H9 (cell line): Measurements from ENCODE around the gene BOD1L2. TPM values are rescaled to one million over a fixed set of nuclear protein-coding genes. Genes with fewer than 3 reads are reported as not detected.

Source experiments
- DNase-seq: peaks from one replicate; pipeline ENCODE4 v3.0.0-alpha.2; 2017
- H2AFZ ChIP-seq: one replicate; pipeline ENCODE4 v1.6.1; 2013; ENCODE audit warnings: mild to moderate bottlenecking, low read length, control low read depth, moderate library complexity
- H2AK5ac ChIP-seq: 2 replicates; pipeline ENCODE4 v1.6.1; 2013; ENCODE audit warnings: low read length, control low read depth, mixed read lengths; ENCODE audit not compliant: insufficient read length
- H2BK120ac ChIP-seq: one replicate; pipeline ENCODE4 v1.6.1; 2013; ENCODE audit warnings: low read depth, mild to moderate bottlenecking, low read length, control low read depth, inconsistent platforms; ENCODE audit not compliant: poor library complexity, severe bottlenecking
- H2BK12ac ChIP-seq: 2 replicates; pipeline ENCODE4 v1.6.1; 2013; ENCODE audit warnings: low read length, control low read depth, mixed read lengths, low read depth; ENCODE audit not compliant: insufficient read length
- H2BK15ac ChIP-seq: 2 replicates; pipeline ENCODE4 v1.6.1; 2013; ENCODE audit warnings: low read depth, low read length, control low read depth
- H2BK20ac ChIP-seq: one replicate; pipeline ENCODE4 v1.6.1; 2013; ENCODE audit warnings: low read depth, mild to moderate bottlenecking, low read length, control low read depth, inconsistent platforms; ENCODE audit not compliant: poor library complexity, severe bottlenecking
- H2BK5ac ChIP-seq: 2 replicates; pipeline ENCODE4 v1.6.1; 2013; ENCODE audit warnings: low read length, control low read depth, mixed read lengths; ENCODE audit not compliant: insufficient read length
- H3K14ac ChIP-seq: 2 replicates; pipeline ENCODE4 v1.6.1; 2013; ENCODE audit warnings: low read length, control low read depth; ENCODE audit not compliant: insufficient read depth
- H3K18ac ChIP-seq: 2 replicates; pipeline ENCODE4 v1.6.1; 2013; ENCODE audit warnings: low read depth, mild to moderate bottlenecking, mixed read lengths, low read length, control low read depth; ENCODE audit not compliant: insufficient read length
- H3K23ac ChIP-seq: 2 replicates; pipeline ENCODE4 v1.6.1; 2013; ENCODE audit warnings: low read length, control low read depth, mixed read lengths, low read depth; ENCODE audit not compliant: insufficient read length
- H3K23me2 ChIP-seq: 2 replicates; pipeline ENCODE4 v1.6.1; 2013; ENCODE audit warnings: low read depth, mild to moderate bottlenecking, mixed read lengths, low read length, control low read depth; ENCODE audit not compliant: insufficient read length, poor library complexity, severe bottlenecking
- H3K27ac ChIP-seq: 2 replicates; pipeline ENCODE4 v1.5.1; 2013; ENCODE audit warnings: low read length, control low read depth, mixed read lengths, low read depth; ENCODE audit not compliant: insufficient read length
- H3K27me3 ChIP-seq: 2 replicates; pipeline ENCODE4 v1.6.1; 2013; ENCODE audit warnings: low read length, control low read depth, inconsistent platforms; ENCODE audit not compliant: insufficient read depth
- H3K4ac ChIP-seq: 2 replicates; pipeline ENCODE4 v1.6.1; 2013; ENCODE audit warnings: low read depth, mild to moderate bottlenecking, control low read depth, inconsistent platforms, low read length, moderate library complexity
- H3K4me1 ChIP-seq: 2 replicates; pipeline ENCODE4 v1.6.1; 2013; ENCODE audit warnings: low read length, control low read depth, inconsistent platforms; ENCODE audit not compliant: insufficient read depth
- H3K4me2 ChIP-seq: 2 replicates; pipeline ENCODE4 v1.6.1; 2013; ENCODE audit warnings: low read length, control low read depth, mixed read lengths; ENCODE audit not compliant: insufficient read length, insufficient read depth
- H3K56ac ChIP-seq: 2 replicates; pipeline ENCODE4 v1.6.1; 2013; ENCODE audit warnings: low read depth, mild to moderate bottlenecking, mixed read lengths, low read length, control low read depth; ENCODE audit not compliant: insufficient read length
- H3K79me1 ChIP-seq: 2 replicates; pipeline ENCODE4 v1.6.1; 2013; ENCODE audit warnings: low read depth, mild to moderate bottlenecking, moderate library complexity, low read length, control low read depth, inconsistent platforms; ENCODE audit not compliant: insufficient read depth, poor library complexity, severe bottlenecking
- H3K79me2 ChIP-seq: 2 replicates; pipeline ENCODE4 v1.6.1; 2013; ENCODE audit warnings: low read length, control low read depth, inconsistent platforms; ENCODE audit not compliant: insufficient read depth
- H3K9ac ChIP-seq: 2 replicates; pipeline ENCODE4 v1.6.1; 2013; ENCODE audit warnings: low read length, control low read depth, mixed read lengths; ENCODE audit not compliant: insufficient read length; ENCODE audit errors: extremely low read depth
- H3K9me3 ChIP-seq: one replicate; pipeline ENCODE4 v1.6.1; 2013; ENCODE audit warnings: low read depth, low read length, inconsistent platforms; ENCODE audit not compliant: control insufficient read depth
- H3T11ph ChIP-seq: one replicate; pipeline ENCODE4 v1.6.1; 2013; ENCODE audit warnings: mild to moderate bottlenecking, low read length, control low read depth, inconsistent platforms
- H4K20me1 ChIP-seq: one replicate; pipeline ENCODE4 v1.6.1; 2013; ENCODE audit not compliant: control insufficient read depth, insufficient read length, insufficient read depth
- H4K5ac ChIP-seq: 2 replicates; pipeline ENCODE4 v1.6.1; 2013; ENCODE audit warnings: low read depth, mild to moderate bottlenecking, mixed read lengths, low read length, control low read depth; ENCODE audit not compliant: insufficient read length
- H4K8ac ChIP-seq: replicated peaks from 2 replicates; pipeline ENCODE4 v1.6.1; 2013; ENCODE audit warnings: low read length, control low read depth, mixed read lengths, low read depth; ENCODE audit not compliant: insufficient read length
- H4K91ac ChIP-seq: 2 replicates; pipeline ENCODE4 v1.6.1; 2013; ENCODE audit warnings: low read depth, mild to moderate bottlenecking, moderate library complexity, mixed read lengths, low read length, control low read depth; ENCODE audit not compliant: insufficient read length
- H3K27ac Mint-ChIP-seq, 3 experiments: 2 replicates in 2 of 3; 3 replicates in 1 of 3; pipeline ENCODE4 v1.8.0; 2020 to 2021; ENCODE audit warnings: mixed read lengths in 3 of 3, mild to moderate bottlenecking in 1 of 3, moderate library complexity in 1 of 3
- H3K27me3 Mint-ChIP-seq: 2 replicates; pipeline ENCODE4 v1.8.0; 2021; ENCODE audit warnings: low read depth, mild to moderate bottlenecking, moderate library complexity, mixed read lengths
- H3K36me3 Mint-ChIP-seq, 3 experiments: 2 replicates in 2 of 3; 3 replicates in 1 of 3; pipeline ENCODE4 v1.8.0; 2020 to 2021; ENCODE audit warnings: low read depth in 3 of 3, mixed read lengths in 3 of 3; ENCODE audit not compliant: insufficient read depth in 1 of 3
- H3K4me1 Mint-ChIP-seq, 2 experiments: 2 replicates each; pipeline ENCODE4 v1.8.0; 2020; ENCODE audit warnings: mixed read lengths in 2 of 2
- H3K4me3 Mint-ChIP-seq, 2 experiments: 2 replicates in 1 of 2; 3 replicates in 1 of 2; pipeline ENCODE4 v1.8.0; 2020 to 2021; ENCODE audit warnings: mild to moderate bottlenecking in 2 of 2, mixed read lengths in 2 of 2, moderate library complexity in 1 of 2
- H3K9me3 Mint-ChIP-seq, 2 experiments: 2 replicates in 1 of 2; 3 replicates in 1 of 2; pipeline ENCODE4 v1.8.0; 2020; ENCODE audit warnings: mild to moderate bottlenecking in 2 of 2, mixed read lengths in 2 of 2, moderate library complexity in 1 of 2
- CTCF ChIP-seq: fragments of 200-600 bp; sonication (generic); conservative IDR thresholded peaks from 3 replicates; pipeline ENCODE4 v1.8.0; 2021; ENCODE audit warnings: antibody characterized with exemption, mild to moderate bottlenecking
- WGBS: extraction: QIAGEN DNeasy Blood & Tissue Kit; methylation state at CpG from one replicate; pipeline ENCODE4 v1.1.7; 2013; ENCODE audit warnings: missing lambda C conversion rate, low lambda C conversion rate, mixed read lengths; ENCODE audit not compliant: insufficient read length; ENCODE audit errors: extremely low coverage; 5-methylcytosine and 5-hydroxymethylcytosine counted together
- total RNA-seq: library from RNA; stranded (reverse); gene quantifications from 2 replicates; pipeline ENCODE4 v1.2.1, GENCODE V29; 2021

BOD1L2 gene
- total RNA-seq, 1 experiment from 2014 or later: not detected

- no peak for DNase-seq
- Histone ChIP-seq H3K4me2 (no peak overlapping the region), H3K4me1 (no peaks in the 10 kb centered on the region), H4K91ac (no peak overlapping the region), H4K8ac (no peak overlapping the region), H2BK5ac (no peak overlapping the region), H3K23ac (no peak overlapping the region), H4K20me1 (no peaks in the 10 kb centered on the region), H3K79me1 (no peaks in the 10 kb centered on the region), H3K79me2 (no peaks in the 10 kb centered on the region), H2BK120ac (no peak overlapping the region), H2BK15ac (no peak overlapping the region), H3K27ac (no peak overlapping the region), H3K9me3 (no peaks in the 10 kb centered on the region), H2BK12ac (no peak overlapping the region), H2AK5ac (no peak overlapping the region), H3K14ac (no peak overlapping the region), H3T11ph (no peak overlapping the region), H3K56ac (no peak overlapping the region), H3K18ac (no peak overlapping the region), H3K23me2 (no peaks in the 10 kb centered on the region), H2AFZ (no peak overlapping the region), H4K5ac (no peak overlapping the region), H3K4ac (no peak overlapping the region), H3K27me3 (no peaks in the 10 kb centered on the region), H2BK20ac (no peak overlapping the region), H3K9ac (no peak overlapping the region)
- no peak overlapping the region for H3K27ac Mint-ChIP-seq
- H3K27me3 Mint-ChIP-seq: peaks cover 1% of the 10 kb centered on the region
- H3K36me3 Mint-ChIP-seq: no peaks in the 10 kb centered on the region; a peak in 1 of 7 replicates
- H3K9me3 Mint-ChIP-seq: no peaks in the 10 kb centered on the region; a peak in 1 of 5 replicates
- no peak overlapping the region for H3K4me3 Mint-ChIP-seq
- TF ChIP-seq CTCF: no peak
- WGBS: no CpG with 5 or more reads among the region's 1 CpG
- H3K4me1 Mint-ChIP-seq: peaks cover 5 to 6% of the 10 kb centered on the region in 2 experiments
These were observed 3.6 kb upstream of the BOD1L2 start for GRCh38 chr18:57143265-57143664.
